CD4-positive, alpha-beta T cell (primary cell): ENCODE results near the gene PHYHD1. TPM values are rescaled to one million over a fixed set of nuclear protein-coding genes. Genes with fewer than 3 reads are reported as not detected.

Experiments used
- ATAC-seq: fragments of 200-7000 bp; cut with Tn5 transposase; one replicate; pipeline ENCODE4 v1.10.0; 2022; ENCODE audit warnings: mild to moderate bottlenecking; ENCODE audit not compliant: poor library complexity
- CTCF ChIA-PET: fragments of 350-600 bp; sonication (Branson Sonifier 250); formaldehyde crosslinking; loops from one replicate; lab custom pipeline; 2021; ENCODE audit warnings: antibody characterized with exemption, inconsistent platforms; lab: Charles Lee
- POLR2A ChIA-PET: fragments of 350-600 bp; sonication (Branson Sonifier 250); formaldehyde crosslinking; loops from one replicate; lab custom pipeline; 2021; ENCODE audit warnings: antibody characterized with exemption, inconsistent platforms; lab: Charles Lee
- DNase-seq, 14 experiments: peaks; one replicate each; pipeline ENCODE4 v3.0.0-alpha.2; 2013 to 2020; ENCODE audit warnings: mixed read lengths in 2 of 14
- H3K27ac ChIP-seq, 2 donors: one replicate each; pipeline versions ENCODE4 v1.5.1 to v1.7.0; 2013; ENCODE audit warnings: low read length in 2 of 2, low read depth in 1 of 2, mild to moderate bottlenecking in 1 of 2
- H3K27me3 ChIP-seq, 2 experiments: 1 replicate in 1 of 2; 2 replicates in 1 of 2; pipeline versions ENCODE4 v1.6.1 to v1.7.0; 2013; ENCODE audit warnings: low read length in 2 of 2, control low read depth in 1 of 2, mild to moderate bottlenecking in 1 of 2, moderate library complexity in 1 of 2; ENCODE audit not compliant: insufficient read depth in 2 of 2, control insufficient read depth in 1 of 2
- H3K36me3 ChIP-seq: one replicate; pipeline ENCODE4 v1.6.1; 2013; ENCODE audit warnings: low read length, control low read depth; ENCODE audit not compliant: insufficient read depth
- H3K4me1 ChIP-seq: one replicate; pipeline ENCODE4 v1.6.1; 2013; ENCODE audit warnings: low read length, control low read depth; ENCODE audit not compliant: insufficient read depth
- H3K4me3 ChIP-seq: one replicate; pipeline ENCODE4 v1.5.1; 2013; ENCODE audit warnings: mild to moderate bottlenecking, low read length, moderate library complexity
- H3K9me3 ChIP-seq, 2 experiments: 1 replicate in 1 of 2; 2 replicates in 1 of 2; pipeline versions ENCODE4 v1.6.1 to v1.7.0; 2013; ENCODE audit warnings: low read length in 2 of 2, mild to moderate bottlenecking in 2 of 2, control low read depth in 1 of 2, moderate library complexity in 1 of 2; ENCODE audit not compliant: control insufficient read depth in 1 of 2, insufficient read depth in 1 of 2
- H3K27ac Mint-ChIP-seq: one replicate; pipeline ENCODE4 v1.8.0; 2020; ENCODE audit warnings: mixed read lengths
- H3K27me3 Mint-ChIP-seq: one replicate; pipeline ENCODE4 v1.8.0; 2021; ENCODE audit warnings: mixed read lengths
- H3K36me3 Mint-ChIP-seq: one replicate; pipeline ENCODE4 v1.8.0; 2021; ENCODE audit warnings: low read depth, mixed read lengths
- H3K4me1 Mint-ChIP-seq: one replicate; pipeline ENCODE4 v1.8.0; 2021; ENCODE audit warnings: low read depth, mixed read lengths
- H3K4me3 Mint-ChIP-seq: one replicate; pipeline ENCODE4 v1.8.0; 2020; ENCODE audit warnings: mild to moderate bottlenecking, mixed read lengths
- H3K9me3 Mint-ChIP-seq: one replicate; pipeline ENCODE4 v1.8.0; 2020; ENCODE audit warnings: mixed read lengths
- CTCF ChIP-seq: fragments of 200-600 bp; IDR thresholded peaks from one replicate; pipeline ENCODE4 v1.8.0; 2022; ENCODE audit warnings: antibody characterized with exemption, mild to moderate bottlenecking
- intact Hi-C, 2 experiments: fragments of 100-400 bp; cut with DNase I in 1 of 2; cut with micrococcal nuclease in 1 of 2; formaldehyde crosslinking; loops; one replicate each; pipeline versions ENCODE4 v1.15.1 to v1.9.0; 2023 to 2025; cut with DNase I, micrococcal nuclease
- total RNA-seq, 174 experiments: library from RNA in 2 of 174; stranded (reverse) in 2 of 174; gene quantifications; one replicate each; pipeline ENCODE4 v1.2.3 and lab custom pipeline; 2021 to 2026

PHYHD1 gene
- total RNA-seq, 2 experiments from 2014 or later = 1.6 to 2.6 TPM

GRCh38 chr9:128906741-128907140 lies 14.0 kb upstream of the PHYHD1 start:
- ChIA-PET CTCF (no interaction called here), POLR2A (no interaction called here)
- no peaks in the 10 kb centered on the region for H3K9me3 ChIP-seq

GRCh38 chr9:128908372-128908771 lies 12.4 kb upstream of the PHYHD1 start:
- Mint-ChIP-seq H3K36me3 (peaks cover 70% of the 10 kb centered on the region), H3K4me3 (no peak overlapping the region), H3K9me3 (no peaks in the 10 kb centered on the region), H3K4me1 (peaks cover 49% of the 10 kb centered on the region), H3K27me3 (no peaks in the 10 kb centered on the region), H3K27ac (peak overlapping the region; percentile 65)
- no peak for ATAC-seq
- Histone ChIP-seq H3K27ac (no peak overlapping the region), H3K36me3 (peaks cover 65% of the 10 kb centered on the region), H3K9me3 (no peaks in the 10 kb centered on the region), H3K4me1 (peaks cover 67% of the 10 kb centered on the region), H3K4me3 (no peak overlapping the region), H3K27me3 (no peaks in the 10 kb centered on the region)
- no peak for TF ChIP-seq CTCF
- DNase-seq = no peak
- ChIA-PET POLR2A (no interaction called here), CTCF (interaction anchor here (1.3 kb wide), 1 partner anchor 10 kb away, joined by 3 read pairs; no protein-coding TSS in a partner anchor)
- intact Hi-C loops = no loop called here

More at GRCh38 chr9:128906741-128907140, 14.0 kb upstream of the PHYHD1 start:
- no peak overlapping the region for H3K27ac ChIP-seq
- no peak for DNase-seq
- H3K9me3 Mint-ChIP-seq = no peaks in the 10 kb centered on the region
- peaks cover 67% of the 10 kb centered on the region for H3K4me1 ChIP-seq
- no peak overlapping the region for H3K4me3 ChIP-seq
- no peaks in the 10 kb centered on the region for H3K27me3 Mint-ChIP-seq
- H3K27ac Mint-ChIP-seq = peak overlapping the region; percentile 84
- peaks cover 47% of the 10 kb centered on the region for H3K4me1 Mint-ChIP-seq
- H3K36me3 ChIP-seq = peaks cover 49% of the 10 kb centered on the region
- intact Hi-C loops = no loop called here
- peaks cover 58% of the 10 kb centered on the region for H3K36me3 Mint-ChIP-seq
- H3K27me3 ChIP-seq = no peaks in the 10 kb centered on the region
- no peak for TF ChIP-seq CTCF
- peak overlapping the region; percentile 20 for H3K4me3 Mint-ChIP-seq
- no peak for ATAC-seq

GRCh38 chr9:128909859-128910258 lies 10.9 kb upstream of the PHYHD1 start:
- intact Hi-C loops = no loop called here
- Histone ChIP-seq H3K9me3 (no peaks in the 10 kb centered on the region), H3K4me1 (peaks cover 67% of the 10 kb centered on the region), H3K27me3 (no peaks in the 10 kb centered on the region), H3K27ac (no peak overlapping the region), H3K36me3 (peaks cover 77% of the 10 kb centered on the region), H3K4me3 (no peak overlapping the region)
- POLR2A ChIA-PET = no interaction called here
- TF ChIP-seq CTCF = no peak
- no peak for ATAC-seq
- Mint-ChIP-seq H3K9me3 (no peaks in the 10 kb centered on the region), H3K27me3 (no peaks in the 10 kb centered on the region), H3K4me3 (no peak overlapping the region), H3K4me1 (peaks cover 43% of the 10 kb centered on the region), H3K36me3 (peaks cover 76% of the 10 kb centered on the region), H3K27ac (no peak overlapping the region)
- no peak for DNase-seq
- CTCF ChIA-PET = no interaction called here
